Measurements from ENCODE around the gene KIF1A. TPM values are rescaled to one million over a fixed set of nuclear protein-coding genes. Genes with fewer than 3 reads are reported as not detected.

Gene KIF1A
- total and polyA plus RNA-seq, 2 of the 13 experiments (the other 11 are each of a cell fraction or from before 2014, with no cell fraction given), result 0.01 TPM; not detected in 1

DNA sequence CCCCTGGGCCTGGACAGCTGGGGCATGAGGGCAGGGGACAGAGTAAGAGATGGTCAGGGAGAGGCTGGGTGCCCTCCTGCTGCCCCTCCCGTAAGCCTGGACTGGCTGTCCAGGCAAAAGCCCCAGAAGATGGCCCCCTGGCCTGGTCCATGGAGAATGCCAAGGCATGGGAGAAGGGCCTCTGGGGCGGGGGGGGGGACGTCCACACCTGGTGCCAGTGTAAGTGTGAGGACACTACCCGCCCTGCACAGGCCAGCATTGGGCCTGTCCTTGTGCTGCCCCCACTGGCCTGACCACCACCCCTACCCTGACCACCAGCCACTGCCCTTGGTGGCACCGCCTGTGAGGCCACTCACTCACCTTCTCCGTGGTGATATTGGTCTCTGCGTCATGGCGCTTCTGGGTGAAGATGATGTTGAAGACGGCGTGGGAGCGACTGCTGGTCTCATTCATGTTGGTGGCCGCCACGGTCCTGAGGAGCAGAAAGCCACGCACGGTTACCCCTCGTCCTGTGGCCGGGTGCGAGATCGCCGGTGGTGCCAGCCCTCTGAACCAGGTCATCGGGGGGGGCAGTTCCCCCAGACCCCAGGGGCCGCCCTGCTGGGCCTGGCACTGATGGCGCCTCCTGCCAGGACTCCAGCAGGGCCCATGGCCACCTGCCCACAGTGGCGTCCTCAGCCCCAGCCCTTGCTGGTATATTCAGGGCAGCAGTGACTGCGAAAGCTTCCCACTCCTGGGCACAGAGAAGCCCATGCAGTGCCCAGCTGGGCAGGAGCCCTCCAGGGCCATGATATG is 35.2 kb downstream of the KIF1A start:
- TF ChIP-seq, protein P1, sequence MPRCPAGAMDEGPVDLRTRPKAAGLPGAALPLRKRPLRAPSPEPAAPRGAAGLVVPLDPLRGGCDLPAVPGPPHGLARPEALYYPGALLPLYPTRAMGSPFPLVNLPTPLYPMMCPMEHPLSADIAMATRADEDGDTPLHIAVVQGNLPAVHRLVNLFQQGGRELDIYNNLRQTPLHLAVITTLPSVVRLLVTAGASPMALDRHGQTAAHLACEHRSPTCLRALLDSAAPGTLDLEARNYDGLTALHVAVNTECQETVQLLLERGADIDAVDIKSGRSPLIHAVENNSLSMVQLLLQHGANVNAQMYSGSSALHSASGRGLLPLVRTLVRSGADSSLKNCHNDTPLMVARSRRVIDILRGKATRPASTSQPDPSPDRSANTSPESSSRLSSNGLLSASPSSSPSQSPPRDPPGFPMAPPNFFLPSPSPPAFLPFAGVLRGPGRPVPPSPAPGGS (CRISPR knock-in tag; IDR thresholded peaks at IDR 0.05), result no peak
- TF ChIP-seq ZNF558 (CRISPR knock-in tag; IDR thresholded peaks at IDR 0.05; ENCODE audit: borderline replicate concordance) (no peak), U2AF2 (IDR thresholded peaks at IDR 0.05; ENCODE audit: low read depth, low read length) (no peak), PHF5A (CRISPR knock-in tag; IDR thresholded peaks at IDR 0.05; ENCODE audit: low read depth, unreplicated experiment) (no peak), SP2 (CRISPR knock-in tag; IDR thresholded peaks at IDR 0.05) (no peak), ZNF569 (CRISPR knock-in tag; IDR thresholded peaks at IDR 0.05; ENCODE audit: borderline replicate concordance) (no peak), MTF2 (CRISPR knock-in tag; IDR thresholded peaks at IDR 0.05; ENCODE audit: borderline replicate concordance) (no peak), NBN (conservative IDR thresholded peaks at IDR 0.05) (no peak)
- TF ChIP-seq, protein P2, sequence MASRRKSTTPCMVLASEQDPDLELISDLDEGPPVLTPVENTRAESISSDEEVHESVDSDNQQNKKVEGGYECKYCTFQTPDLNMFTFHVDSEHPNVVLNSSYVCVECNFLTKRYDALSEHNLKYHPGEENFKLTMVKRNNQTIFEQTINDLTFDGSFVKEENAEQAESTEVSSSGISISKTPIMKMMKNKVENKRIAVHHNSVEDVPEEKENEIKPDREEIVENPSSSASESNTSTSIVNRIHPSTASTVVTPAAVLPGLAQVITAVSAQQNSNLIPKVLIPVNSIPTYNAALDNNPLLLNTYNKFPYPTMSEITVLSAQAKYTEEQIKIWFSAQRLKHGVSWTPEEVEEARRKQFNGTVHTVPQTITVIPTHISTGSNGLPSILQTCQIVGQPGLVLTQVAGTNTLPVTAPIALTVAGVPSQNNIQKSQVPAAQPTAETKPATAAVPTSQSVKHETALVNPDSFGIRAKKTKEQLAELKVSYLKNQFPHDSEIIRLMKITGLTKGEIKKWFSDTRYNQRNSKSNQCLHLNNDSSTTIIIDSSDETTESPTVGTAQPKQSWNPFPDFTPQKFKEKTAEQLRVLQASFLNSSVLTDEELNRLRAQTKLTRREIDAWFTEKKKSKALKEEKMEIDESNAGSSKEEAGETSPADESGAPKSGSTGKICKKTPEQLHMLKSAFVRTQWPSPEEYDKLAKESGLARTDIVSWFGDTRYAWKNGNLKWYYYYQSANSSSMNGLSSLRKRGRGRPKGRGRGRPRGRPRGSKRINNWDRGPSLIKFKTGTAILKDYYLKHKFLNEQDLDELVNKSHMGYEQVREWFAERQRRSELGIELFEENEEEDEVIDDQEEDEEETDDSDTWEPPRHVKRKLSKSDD (CRISPR knock-in tag; IDR thresholded peaks at IDR 0.05; ENCODE audit: low read depth), result no peak
- ChIA-PET CTCF (ENCODE audit: low intra/inter-chr PET ratio, low total read pairs) (no interaction called here), POLR2A (no interaction called here)
- H3K9ac ChIP-seq (ENCODE audit: insufficient read depth, low read depth, low read length), result no peak overlapping the region
- FAIRE-seq (no peak), DNase-seq (ENCODE audit: low spot score) (no peak), ATAC-seq (no peak)
- no peaks in the 10 kb centered on the region for H3K9me3 ChIP-seq (ENCODE audit: low read length)
- in situ Hi-C loops (cut with HindIII; ENCODE audit: extremely low pct_ligation_motif_present, low pct_unique_long_range_greater_than_20kb) (no loop called here), intact Hi-C loops (cut with micrococcal nuclease; ENCODE audit: unreplicated experiment) (no loop called here)
- H3K4me3 ChIP-seq (replicated peaks in 1 of 3; ENCODE audit: insufficient read depth in 1 of 3, low read depth in 2 of 3, low read length in 3 of 3), result no peak overlapping the region
- peaks cover 16 to 63% of the 10 kb centered on the region in 2 experiments; a peak in 4 of 5 replicates for H3K27me3 ChIP-seq (ENCODE audit: control insufficient read depth in 1 of 2, insufficient read depth in 2 of 2, low read length in 2 of 2)
- H2AFZ ChIP-seq (ENCODE audit: low read length), result no peak overlapping the region
- no peak overlapping the region for H3K27ac ChIP-seq (ENCODE audit: extremely low read length, insufficient read depth, low read length)
- no peaks in the 10 kb centered on the region for H3K79me2 ChIP-seq (ENCODE audit: insufficient read depth, low read length)
- H3K4me1 ChIP-seq (ENCODE audit: insufficient read depth, low read length), result no peaks in the 10 kb centered on the region
- WGBS (ENCODE audit: low lambda C conversion rate), result 62% methylated on average over 13 of the region's 25 CpGs
- no peak overlapping the region for H3K4me2 ChIP-seq (ENCODE audit: low read depth, low read length)
- no peaks in the 10 kb centered on the region; the same call in 1 of the 2 replicates for H4K20me1 ChIP-seq (ENCODE audit: insufficient read depth, low read length)
- H3K36me3 ChIP-seq (replicated peaks in 1 of 2; ENCODE audit: control insufficient read depth in 1 of 2, insufficient read depth in 2 of 2, low read length in 2 of 2), result no peaks in the 10 kb centered on the region
- no TSS peak for BruUV-seq (replicated peaks)
